HG02623 (cell line): Measurements from ENCODE around the gene IFNG-AS1.

Experiments used
- ATAC-seq: cut with Tn5 transposase; IDR thresholded peaks from one replicate; pipeline ENCODE4 v1.9.1; 2021; ENCODE audit warnings: moderate library complexity; ENCODE audit not compliant: unreplicated experiment

The IFNG-AS1 gene

GRCh38 chr12:68036642-68037041 is 47.4 kb downstream of the IFNG-AS1 start:
- no peak for ATAC-seq

- no peak for ATAC-seq
Observed at GRCh38 chr12:68037616-68038255, 48.5 kb downstream of the IFNG-AS1 start.

GRCh38 chr12:68038650-68039049 is 49.4 kb downstream of the IFNG-AS1 start:
- no peak for ATAC-seq

- no peak for ATAC-seq
Observed at GRCh38 chr12:68040450-68041075, 51.3 kb downstream of the IFNG-AS1 start.

- peak; percentile 75 for ATAC-seq
Observed at GRCh38 chr12:68042212-68042699, 53.0 kb downstream of the IFNG-AS1 start.

- ATAC-seq = no peak
Observed at GRCh38 chr12:68043435-68043834, 54.2 kb downstream of the IFNG-AS1 start.

GRCh38 chr12:68048648-68049297 is 59.5 kb downstream of the IFNG-AS1 start:
- ATAC-seq = no peak

- ATAC-seq = no peak
Observed at GRCh38 chr12:68056300-68056699, 67.1 kb downstream of the IFNG-AS1 start.

GRCh38 chr12:68063900-68064590 is 74.8 kb downstream of the IFNG-AS1 start:
- ATAC-seq = no peak

- ATAC-seq = no peak
Observed at GRCh38 chr12:68065163-68065562, 75.9 kb downstream of the IFNG-AS1 start.

- ATAC-seq = no peak
Observed at GRCh38 chr12:68065687-68066086, 76.4 kb downstream of the IFNG-AS1 start.

- no peak for ATAC-seq
Observed at GRCh38 chr12:68067762-68068376, 78.6 kb downstream of the IFNG-AS1 start.

GRCh38 chr12:68069275-68069674 is 80.0 kb downstream of the IFNG-AS1 start:
- no peak for ATAC-seq
